ENCODE results near the gene SMIM27. TPM values are rescaled to one million over a fixed set of nuclear protein-coding genes. Genes with fewer than 3 reads are reported as not detected.
"Not testable (repeated sequence)": the region's sequence is repeated elsewhere in the genome, so short reads cannot be mapped to it uniquely, and the experiment has no call there.

Gene SMIM27
- total RNA-seq, 1 donor from 2014 or later: 3.3 TPM

- FAIRE-seq (no peak), DNase-seq (ENCODE audit: low spot score in 2 of 2) (no peak)
These were observed 44.2 kb downstream of the SMIM27 start for GRCh38 chr9:32596096-32596865.

- FAIRE-seq: no peak
- no peak for DNase-seq (ENCODE audit: low spot score in 2 of 2)
These were observed 44.8 kb downstream of the SMIM27 start for GRCh38 chr9:32596936-32597335.

GRCh38 chr9:32599021-32599420 lies 46.9 kb downstream of the SMIM27 start:
- FAIRE-seq; DNase-seq (ENCODE audit: low spot score in 2 of 2): not testable (repeated sequence)

Other genes with a start within 250 kb of the SMIM27 start
- gene ACO1, start 167.7 kb upstream of the SMIM27 start, total RNA-seq: 13.9 TPM
- 6.9 TPM for gene RIGI, start 26.1 kb upstream of the SMIM27 start, total RNA-seq
- gene TOPORS, start 259 bp downstream of the SMIM27 start, total RNA-seq: 59.1 TPM
- gene NDUFB6, start 20.8 kb downstream of the SMIM27 start, total RNA-seq: 44.8 TPM
- gene TAF1L, start 83.3 kb downstream of the SMIM27 start, total RNA-seq: under 0.01 TPM
- 0.82 TPM for gene TMEM215, start 231.2 kb downstream of the SMIM27 start, total RNA-seq